Caco-2 (cell line): Measurements from ENCODE around the gene DUSP1. TPM values are rescaled to one million over a fixed set of nuclear protein-coding genes. Genes with fewer than 3 reads are reported as not detected.

Experiments used
- BruUV-seq: library from RNA; stranded (reverse); fragments of 400-500 nt; replicated peaks from 2 replicates; lab custom pipeline; 2021; lab: Mats Ljungman, UMichigan
- CTCF ChIA-PET: fragments of 300-600 bp; sonication (Branson Sonifier 250); formaldehyde crosslinking; loops from one replicate; lab custom pipeline; 2022; ENCODE audit warnings: antibody characterized with exemption; lab: Charles Lee
- POLR2A ChIA-PET: fragments of 300-600 bp; sonication (Branson Sonifier 250); formaldehyde crosslinking; loops from one replicate; lab custom pipeline; 2022; ENCODE audit warnings: antibody characterized with exemption; lab: Charles Lee
- DNase-seq, 2 experiments: peaks; one replicate each; pipeline versions ENCODE4 v3.0.0 to v3.0.0-alpha.2; 2020 to 2022
- H3K27me3 ChIP-seq: replicated peaks from 2 replicates; pipeline ENCODE4 v1.6.0; 2011; ENCODE audit warnings: low read length; ENCODE audit not compliant: control insufficient read depth, insufficient read depth
- H3K36me3 ChIP-seq: 2 replicates; pipeline ENCODE4 v1.5.1; 2011; ENCODE audit warnings: low read length; ENCODE audit not compliant: control insufficient read depth, insufficient read depth
- H3K4me1 ChIP-seq: fragments of 250-450 bp; sonication (Bioruptor Pico); 2 replicates; pipeline ENCODE4 v1.5.1; 2020; ENCODE audit warnings: mild to moderate bottlenecking
- H3K4me3 ChIP-seq: 2 replicates; pipeline ENCODE4 v1.5.1; 2011; ENCODE audit warnings: low read depth, mild to moderate bottlenecking, control low read depth, low read length
- H3K9me3 ChIP-seq: fragments of 250-450 bp; sonication (Bioruptor Pico); 2 replicates; pipeline ENCODE4 v1.5.1; 2020; ENCODE audit warnings: mild to moderate bottlenecking, moderate library complexity
- H3K27ac Mint-ChIP-seq: one replicate; pipeline ENCODE4 v1.8.0; 2022; ENCODE audit warnings: mixed read lengths; ENCODE audit not compliant: unreplicated experiment
- H3K27me3 Mint-ChIP-seq: one replicate; pipeline ENCODE4 v1.8.0; 2022; ENCODE audit warnings: mixed read lengths; ENCODE audit not compliant: insufficient read depth, unreplicated experiment
- H3K36me3 Mint-ChIP-seq: one replicate; pipeline ENCODE4 v1.8.0; 2022; ENCODE audit warnings: mild to moderate bottlenecking, mixed read lengths; ENCODE audit not compliant: insufficient read depth, unreplicated experiment
- H3K4me1 Mint-ChIP-seq: one replicate; pipeline ENCODE4 v1.8.0; 2022; ENCODE audit warnings: low read depth, mixed read lengths; ENCODE audit not compliant: unreplicated experiment
- H3K4me3 Mint-ChIP-seq: one replicate; pipeline ENCODE4 v1.8.0; 2022; ENCODE audit warnings: mild to moderate bottlenecking, moderate library complexity, mixed read lengths; ENCODE audit not compliant: unreplicated experiment
- H3K9me3 Mint-ChIP-seq: one replicate; pipeline ENCODE4 v1.8.0; 2022; ENCODE audit warnings: mixed read lengths; ENCODE audit not compliant: unreplicated experiment
- CTCF ChIP-seq, 2 experiments: fragments of 200-600 bp in 1 of 2; IDR thresholded peaks; 1 replicate in 1 of 2; 2 replicates in 1 of 2; pipeline versions ENCODE4 v1.5.1 to v1.8.0; 2011 to 2022; ENCODE audit warnings: antibody characterized with exemption in 1 of 2, control low read depth in 1 of 2, inconsistent platforms in 1 of 2, low read depth in 1 of 2, low read length in 1 of 2, mild to moderate bottlenecking in 1 of 2, moderate library complexity in 1 of 2; ENCODE audit not compliant: insufficient read depth in 1 of 2, severe bottlenecking in 1 of 2, unreplicated experiment in 1 of 2
- intact Hi-C: fragments of 100-400 bp; cut with micrococcal nuclease; formaldehyde crosslinking; loops from one replicate; pipeline ENCODE4 v1.10.0; 2022; ENCODE audit not compliant: unreplicated experiment
- total RNA-seq: library from RNA; stranded (reverse); gene quantifications from 2 replicates; pipeline ENCODE4 v1.2.3, GENCODE V29; 2022

DUSP1 gene
- total RNA-seq, 1 experiment from 2014 or later, result 28.3 TPM

- CTCF ChIA-PET, result interaction anchor here (0.6 kb wide), 1 partner anchor 9 kb away, joined by 8 read pairs; no protein-coding TSS in a partner anchor
- Mint-ChIP-seq H3K27ac (no peak overlapping the region), H3K9me3 (peaks cover 8% of the 10 kb centered on the region)
Measured at GRCh38 chr5:172745406-172745805, 25.6 kb downstream of the DUSP1 start.

GRCh38 chr5:172744123-172745104 is 26.6 kb downstream of the DUSP1 start:
- Mint-ChIP-seq H3K4me1 (no peaks in the 10 kb centered on the region), H3K36me3 (no peaks in the 10 kb centered on the region), H3K9me3 (peaks cover 8% of the 10 kb centered on the region), H3K4me3 (no peak overlapping the region), H3K27ac (no peak overlapping the region), H3K27me3 (no peaks in the 10 kb centered on the region)
- intact Hi-C loops, result no loop called here
- no peak for TF ChIP-seq CTCF (IDR thresholded peaks at IDR 0.05; ENCODE audit: insufficient read depth in 1 of 2, low read depth in 1 of 2, low read length in 1 of 2, severe bottlenecking in 1 of 2, unreplicated experiment in 1 of 2)
- H3K4me3 ChIP-seq, result no peak overlapping the region
- H3K4me1 ChIP-seq, result no peaks in the 10 kb centered on the region
- no TSS peak for BruUV-seq
- no peaks in the 10 kb centered on the region for H3K9me3 ChIP-seq
- ChIA-PET POLR2A (interaction anchor here (0.7 kb wide), 1 partner anchor 21 kb away, joined by 3 read pairs; no protein-coding TSS in a partner anchor), CTCF (no interaction called here)
- DNase-seq, result no peak
- H3K27me3 ChIP-seq, result no peaks in the 10 kb centered on the region
- no peaks in the 10 kb centered on the region for H3K36me3 ChIP-seq

More at GRCh38 chr5:172745406-172745805, 25.6 kb downstream of the DUSP1 start:
- intact Hi-C loops, result no loop called here
- Mint-ChIP-seq H3K4me3 (no peak overlapping the region), H3K36me3 (peaks cover under 1% of the 10 kb centered on the region), H3K4me1 (no peaks in the 10 kb centered on the region), H3K27me3 (no peaks in the 10 kb centered on the region)
- no peak for TF ChIP-seq CTCF (IDR thresholded peaks at IDR 0.05; ENCODE audit: insufficient read depth in 1 of 2, low read depth in 1 of 2, low read length in 1 of 2, severe bottlenecking in 1 of 2, unreplicated experiment in 1 of 2)
- Histone ChIP-seq H3K36me3 (no peaks in the 10 kb centered on the region), H3K9me3 (no peaks in the 10 kb centered on the region), H3K4me3 (no peak overlapping the region), H3K4me1 (no peaks in the 10 kb centered on the region), H3K27me3 (no peaks in the 10 kb centered on the region)
- no peak for DNase-seq
- POLR2A ChIA-PET, result no interaction called here
- no TSS peak for BruUV-seq

- ChIA-PET CTCF (no interaction called here), POLR2A (interaction anchor here (0.5 kb wide), 1 partner anchor 586 kb away, joined by 7 read pairs; no protein-coding TSS in a partner anchor)
- no peaks in the 10 kb centered on the region for H3K27me3 Mint-ChIP-seq
- H3K4me3 ChIP-seq, result no peak overlapping the region
- DNase-seq, result no peak
- H3K36me3 Mint-ChIP-seq, result no peaks in the 10 kb centered on the region
- no peak overlapping the region for H3K4me3 Mint-ChIP-seq
- no peaks in the 10 kb centered on the region for H3K27me3 ChIP-seq
- intact Hi-C loops, result no loop called here
- peaks cover 8% of the 10 kb centered on the region for H3K9me3 Mint-ChIP-seq
- H3K4me1 Mint-ChIP-seq, result no peaks in the 10 kb centered on the region
- TF ChIP-seq CTCF (IDR thresholded peaks at IDR 0.05; ENCODE audit: insufficient read depth in 1 of 2, low read depth in 1 of 2, low read length in 1 of 2, severe bottlenecking in 1 of 2, unreplicated experiment in 1 of 2), result no peak
- H3K9me3 ChIP-seq, result no peaks in the 10 kb centered on the region
- BruUV-seq, result no TSS peak
- no peaks in the 10 kb centered on the region for H3K36me3 ChIP-seq
- no peak overlapping the region for H3K27ac Mint-ChIP-seq
- H3K4me1 ChIP-seq, result no peaks in the 10 kb centered on the region
Measured at GRCh38 chr5:172743112-172743959, 27.7 kb downstream of the DUSP1 start.
